Astrocyte (in vitro differentiated cells and primary cell): ENCODE measurements around the gene CECR2. TPM values are rescaled to one million over a fixed set of nuclear protein-coding genes. Genes with fewer than 3 reads are reported as not detected.
"Not testable (repeated sequence)": the region's sequence is repeated elsewhere in the genome, so short reads cannot be mapped to it uniquely, and the experiment has no call there.

Experiments
- DNase-seq: peaks from one replicate; pipeline ENCODE4 v3.0.0-alpha.2; 2010; ENCODE audit warnings: low read depth
- FAIRE-seq: peaks from 2 replicates; lab custom pipeline; 2011; peaks lifted over from hg19 to GRCh38; lab: Jason Lieb, UNC
- H2AFZ ChIP-seq: 2 replicates; pipeline ENCODE4 v1.6.0; 2012; ENCODE audit warnings: low read depth, low read length, inconsistent platforms
- H3K27ac ChIP-seq: 2 replicates; pipeline ENCODE4 v1.5.1; 2011; ENCODE audit warnings: low read depth, low read length, inconsistent platforms
- H3K27me3 ChIP-seq: 2 replicates; pipeline ENCODE4 v1.6.0; 2011; ENCODE audit warnings: low read length, inconsistent platforms; ENCODE audit not compliant: insufficient read depth
- H3K36me3 ChIP-seq: 2 replicates; pipeline ENCODE4 v1.5.1; 2011; ENCODE audit warnings: low read length, inconsistent platforms; ENCODE audit not compliant: insufficient read depth
- H3K4me1 ChIP-seq: 2 replicates; pipeline ENCODE4 v1.5.1; 2011; ENCODE audit warnings: low read length, inconsistent platforms; ENCODE audit not compliant: insufficient read depth
- H3K4me2 ChIP-seq: 2 replicates; pipeline ENCODE4 v1.6.0; 2012; ENCODE audit warnings: low read length, inconsistent platforms
- H3K4me3 ChIP-seq: 2 replicates; pipeline ENCODE4 v1.5.1; 2011; ENCODE audit warnings: low read depth, mild to moderate bottlenecking, low read length, inconsistent platforms; ENCODE audit not compliant: insufficient read depth
- H3K79me2 ChIP-seq: 2 replicates; pipeline ENCODE4 v1.6.0; 2012; ENCODE audit warnings: mild to moderate bottlenecking, low read length, inconsistent platforms; ENCODE audit not compliant: insufficient read depth
- H3K9ac ChIP-seq: 2 replicates; pipeline ENCODE4 v1.6.0; 2012; ENCODE audit warnings: mild to moderate bottlenecking, low read length, inconsistent platforms
- H3K9me3 ChIP-seq: 2 replicates; pipeline ENCODE4 v1.5.1; 2012; ENCODE audit warnings: low read depth, mild to moderate bottlenecking, low read length, inconsistent platforms; ENCODE audit not compliant: insufficient read depth
- H4K20me1 ChIP-seq: 2 replicates; pipeline ENCODE4 v1.6.0; 2012; ENCODE audit warnings: low read length, inconsistent platforms; ENCODE audit not compliant: insufficient read depth
- H3K27ac Mint-ChIP-seq: one replicate; pipeline ENCODE4 v1.8.0; 2021; ENCODE audit warnings: mild to moderate bottlenecking, mixed read lengths; ENCODE audit not compliant: unreplicated experiment
- H3K27me3 Mint-ChIP-seq: one replicate; pipeline ENCODE4 v1.8.0; 2021; ENCODE audit warnings: low read depth, mixed read lengths; ENCODE audit not compliant: unreplicated experiment
- H3K36me3 Mint-ChIP-seq: one replicate; pipeline ENCODE4 v1.8.0; 2021; ENCODE audit warnings: low read depth, mixed read lengths; ENCODE audit not compliant: unreplicated experiment
- H3K4me1 Mint-ChIP-seq: one replicate; pipeline ENCODE4 v1.8.0; 2021; ENCODE audit warnings: low read depth, mixed read lengths; ENCODE audit not compliant: unreplicated experiment
- H3K4me3 Mint-ChIP-seq: one replicate; pipeline ENCODE4 v1.8.0; 2021; ENCODE audit warnings: mild to moderate bottlenecking, moderate library complexity, mixed read lengths; ENCODE audit not compliant: unreplicated experiment
- H3K9me3 Mint-ChIP-seq: one replicate; pipeline ENCODE4 v1.8.0; 2021; ENCODE audit warnings: mild to moderate bottlenecking, mixed read lengths; ENCODE audit not compliant: unreplicated experiment
- CTCF ChIP-seq: IDR thresholded peaks from 2 replicates; pipeline ENCODE4 v1.5.1; 2011; ENCODE audit warnings: low read depth, mild to moderate bottlenecking, inconsistent platforms, low read length, moderate library complexity; ENCODE audit not compliant: insufficient read depth
- EZH2 ChIP-seq: IDR thresholded peaks from 2 replicates; pipeline ENCODE4 v1.6.1; 2012; ENCODE audit warnings: mild to moderate bottlenecking, low read length, inconsistent platforms; ENCODE audit not compliant: insufficient read depth
- total RNA-seq: library from RNA; stranded (reverse); gene quantifications from 2 replicates; pipeline ENCODE4 v1.2.1, GENCODE V29; 2021

The CECR2 gene
- total RNA-seq, 1 donor from 2014 or later = 15.7 TPM

- Mint-ChIP-seq H3K4me3 (no peak overlapping the region), H3K4me1 (peaks cover 10% of the 10 kb centered on the region), H3K27ac (no peak overlapping the region), H3K27me3 (no peaks in the 10 kb centered on the region), H3K9me3 (no peaks in the 10 kb centered on the region), H3K36me3 (peaks cover 8% of the 10 kb centered on the region)
- H3K36me3 ChIP-seq = no peaks in the 10 kb centered on the region
- DNase-seq (no peak), FAIRE-seq (no peak)
- H3K4me2 ChIP-seq = no peak overlapping the region
- no peak overlapping the region for H3K27ac ChIP-seq
- H3K4me1 ChIP-seq = no peaks in the 10 kb centered on the region
- no peak overlapping the region for H2AFZ ChIP-seq
- TF ChIP-seq CTCF (no peak), EZH2 (no peak)
- H3K79me2 ChIP-seq = no peaks in the 10 kb centered on the region
- H3K4me3 ChIP-seq = no peak overlapping the region
- no peaks in the 10 kb centered on the region for H4K20me1 ChIP-seq
- H3K27me3 ChIP-seq = peaks cover 6% of the 10 kb centered on the region
- no peak overlapping the region for H3K9ac ChIP-seq
- no peaks in the 10 kb centered on the region for H3K9me3 ChIP-seq
Measured at GRCh38 chr22:17514084-17514483, 144.8 kb downstream of the CECR2 start.

- Histone ChIP-seq H3K27me3 (peaks cover 6% of the 10 kb centered on the region), H3K4me1 (no peaks in the 10 kb centered on the region), H3K9ac (no peak overlapping the region), H2AFZ (no peak overlapping the region), H3K9me3 (no peaks in the 10 kb centered on the region), H3K79me2 (no peaks in the 10 kb centered on the region), H3K4me3 (no peak overlapping the region), H3K27ac (no peak overlapping the region), H3K4me2 (no peak overlapping the region), H4K20me1 (no peaks in the 10 kb centered on the region), H3K36me3 (no peaks in the 10 kb centered on the region)
- DNase-seq (no peak), FAIRE-seq (no peak)
- H3K4me1 Mint-ChIP-seq = peaks cover 10% of the 10 kb centered on the region
- H3K36me3 Mint-ChIP-seq = peaks cover 6% of the 10 kb centered on the region
- H3K4me3 Mint-ChIP-seq = no peak overlapping the region
- H3K27ac Mint-ChIP-seq = no peak overlapping the region
- TF ChIP-seq CTCF (no peak), EZH2 (no peak)
- H3K27me3 Mint-ChIP-seq = no peaks in the 10 kb centered on the region
- H3K9me3 Mint-ChIP-seq = no peaks in the 10 kb centered on the region
Measured at GRCh38 chr22:17518406-17518805, 149.1 kb downstream of the CECR2 start.

DNA sequence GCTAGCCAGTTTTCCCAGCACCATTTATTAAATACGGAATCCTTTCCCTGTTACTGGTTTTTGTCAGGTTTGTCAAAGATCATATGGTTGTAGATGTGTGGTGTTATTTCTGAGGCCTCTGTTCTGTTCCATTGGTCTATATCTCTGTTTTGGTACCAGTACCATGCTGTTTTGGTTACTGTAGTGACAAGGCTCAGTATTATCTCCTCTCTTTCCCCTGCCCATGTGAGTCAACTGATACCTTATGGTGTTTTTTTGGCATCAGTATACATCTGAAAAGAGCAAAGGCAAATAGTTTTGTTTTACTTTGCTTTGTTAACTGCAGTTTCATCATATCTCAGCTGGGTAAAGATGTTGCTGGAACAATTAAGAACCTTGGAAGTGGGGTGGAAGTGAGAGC is 152.7 kb downstream of the CECR2 start:
- H3K4me1 Mint-ChIP-seq, H2AFZ ChIP-seq, H3K27me3 ChIP-seq, H3K79me2 ChIP-seq, H3K9me3 Mint-ChIP-seq, H3K4me3 ChIP-seq, DNase-seq, H3K9ac ChIP-seq, H3K9me3 ChIP-seq, H3K27ac ChIP-seq, H3K27me3 Mint-ChIP-seq, H3K36me3 ChIP-seq, H3K4me3 Mint-ChIP-seq, FAIRE-seq, H3K4me2 ChIP-seq, H3K36me3 Mint-ChIP-seq, H3K27ac Mint-ChIP-seq, H4K20me1 ChIP-seq, H3K4me1 ChIP-seq: not testable (repeated sequence)
